ENCODE measurements around the gene PATJ. TPM values are rescaled to one million over a fixed set of nuclear protein-coding genes. Genes with fewer than 3 reads are reported as not detected.

PATJ gene
- total RNA-seq, 2 donors from 2014 or later = 74.3 to 81.7 TPM

- Mint-ChIP-seq H3K4me3 (no peak overlapping the region), H3K27ac (no peak overlapping the region), H3K36me3 (ENCODE audit: low read depth) (peaks cover 35% of the 10 kb centered on the region), H3K27me3 (ENCODE audit: insufficient read depth) (no peaks in the 10 kb centered on the region), H3K9me3 (no peaks in the 10 kb centered on the region), H3K4me1 (peaks cover 6% of the 10 kb centered on the region)
- Histone ChIP-seq H3K4me1 (ENCODE audit: control insufficient read depth, insufficient read depth, low read length) (no peaks in the 10 kb centered on the region), H3K4me3 (ENCODE audit: low read length) (no peak overlapping the region), H3K27me3 (ENCODE audit: control insufficient read depth, insufficient read depth, low read length, poor library complexity, severe bottlenecking) (no peaks in the 10 kb centered on the region), H3K9me3 (ENCODE audit: control insufficient read depth, low read length) (no peaks in the 10 kb centered on the region), H3K36me3 (ENCODE audit: control insufficient read depth, insufficient read depth, low read length) (no peaks in the 10 kb centered on the region), H3K9ac (ENCODE audit: extremely low read depth, low read length, poor library complexity, severe bottlenecking) (no peak overlapping the region), H3K27ac (ENCODE audit: low read depth, low read length) (no peak overlapping the region)
- no peak for DNase-seq
- WGBS, 2 experiments (ENCODE audit: insufficient coverage in 1 of 2, insufficient read length in 1 of 2) = 96 to 100% methylated on average over 1 of the region's 1 CpG
- TF ChIP-seq, protein P1, sequence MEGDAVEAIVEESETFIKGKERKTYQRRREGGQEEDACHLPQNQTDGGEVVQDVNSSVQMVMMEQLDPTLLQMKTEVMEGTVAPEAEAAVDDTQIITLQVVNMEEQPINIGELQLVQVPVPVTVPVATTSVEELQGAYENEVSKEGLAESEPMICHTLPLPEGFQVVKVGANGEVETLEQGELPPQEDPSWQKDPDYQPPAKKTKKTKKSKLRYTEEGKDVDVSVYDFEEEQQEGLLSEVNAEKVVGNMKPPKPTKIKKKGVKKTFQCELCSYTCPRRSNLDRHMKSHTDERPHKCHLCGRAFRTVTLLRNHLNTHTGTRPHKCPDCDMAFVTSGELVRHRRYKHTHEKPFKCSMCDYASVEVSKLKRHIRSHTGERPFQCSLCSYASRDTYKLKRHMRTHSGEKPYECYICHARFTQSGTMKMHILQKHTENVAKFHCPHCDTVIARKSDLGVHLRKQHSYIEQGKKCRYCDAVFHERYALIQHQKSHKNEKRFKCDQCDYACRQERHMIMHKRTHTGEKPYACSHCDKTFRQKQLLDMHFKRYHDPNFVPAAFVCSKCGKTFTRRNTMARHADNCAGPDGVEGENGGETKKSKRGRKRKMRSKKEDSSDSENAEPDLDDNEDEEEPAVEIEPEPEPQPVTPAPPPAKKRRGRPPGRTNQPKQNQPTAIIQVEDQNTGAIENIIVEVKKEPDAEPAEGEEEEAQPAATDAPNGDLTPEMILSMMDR (conservative IDR thresholded peaks at IDR 0.05) = no peak
Measured at GRCh38 chr1:61925591-61926298, 183.5 kb downstream of the PATJ start.

GRCh38 chr1:61926597-61926996 lies 184.3 kb downstream of the PATJ start:
- no peak overlapping the region for H3K27ac ChIP-seq (ENCODE audit: low read depth, low read length)
- H3K4me1 Mint-ChIP-seq = peaks cover 6% of the 10 kb centered on the region
- TF ChIP-seq, protein P1 (conservative IDR thresholded peaks at IDR 0.05) = no peak
- H3K9me3 ChIP-seq (ENCODE audit: control insufficient read depth, low read length) = no peaks in the 10 kb centered on the region
- no peaks in the 10 kb centered on the region for H3K27me3 ChIP-seq (ENCODE audit: control insufficient read depth, insufficient read depth, low read length, poor library complexity, severe bottlenecking)
- H3K9ac ChIP-seq (ENCODE audit: extremely low read depth, low read length, poor library complexity, severe bottlenecking) = no peak overlapping the region
- H3K4me1 ChIP-seq (ENCODE audit: control insufficient read depth, insufficient read depth, low read length) = no peaks in the 10 kb centered on the region
- H3K9me3 Mint-ChIP-seq = no peaks in the 10 kb centered on the region
- no peak overlapping the region for H3K27ac Mint-ChIP-seq
- WGBS, 2 experiments (ENCODE audit: insufficient coverage in 1 of 2, insufficient read length in 1 of 2) = 88% methylated on average over 3 of the region's 3 CpGs; no CpG with 5 or more reads in 1 of the 2 experiments
- H3K36me3 ChIP-seq (ENCODE audit: control insufficient read depth, insufficient read depth, low read length) = no peaks in the 10 kb centered on the region
- peaks cover 31% of the 10 kb centered on the region for H3K36me3 Mint-ChIP-seq (ENCODE audit: low read depth)
- no peak for DNase-seq
- H3K27me3 Mint-ChIP-seq (ENCODE audit: insufficient read depth) = no peaks in the 10 kb centered on the region
- no peak overlapping the region for H3K4me3 Mint-ChIP-seq
- H3K4me3 ChIP-seq (ENCODE audit: low read length) = no peak overlapping the region

DNA sequence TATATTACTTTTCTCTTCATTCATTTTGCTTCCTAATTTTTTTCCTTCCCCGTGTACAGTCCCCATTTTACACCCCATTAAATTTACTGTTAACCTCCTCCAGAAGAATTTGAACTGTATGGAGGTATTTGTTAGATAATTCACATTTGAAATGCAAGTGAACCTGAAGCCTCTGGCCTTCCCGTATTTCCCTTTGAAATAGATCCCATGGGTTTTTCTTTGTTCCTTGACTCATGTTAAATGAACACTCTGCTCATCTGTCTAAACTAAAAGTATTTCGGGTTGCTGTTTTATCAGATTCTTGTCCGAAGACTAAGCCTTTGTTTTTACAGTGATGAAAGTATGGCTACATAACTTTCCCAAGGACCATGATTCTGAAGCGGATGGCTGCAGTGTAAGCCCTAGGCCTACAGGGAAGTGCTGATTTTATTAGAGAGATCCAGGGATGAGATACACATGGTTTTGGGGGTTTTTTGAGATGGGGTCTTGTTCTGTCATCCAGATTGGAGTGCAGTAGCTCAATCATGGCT lies 187.9 kb downstream of the PATJ start:
- 90 to 92% methylated on average over 2 to 5 of the region's 5 CpGs for WGBS, 2 experiments (ENCODE audit: insufficient coverage in 1 of 2, insufficient read length in 1 of 2)
- no peaks in the 10 kb centered on the region for H3K9me3 ChIP-seq (ENCODE audit: control insufficient read depth, low read length)
- Mint-ChIP-seq H3K9me3 (no peaks in the 10 kb centered on the region), H3K4me3 (no peak overlapping the region), H3K27me3 (ENCODE audit: insufficient read depth) (no peaks in the 10 kb centered on the region), H3K27ac (peak overlapping the region; percentile 67), H3K36me3 (ENCODE audit: low read depth) (peaks cover 35% of the 10 kb centered on the region), H3K4me1 (peaks cover 6% of the 10 kb centered on the region)
- no peak overlapping the region for H3K9ac ChIP-seq (ENCODE audit: extremely low read depth, low read length, poor library complexity, severe bottlenecking)
- H3K4me1 ChIP-seq (ENCODE audit: control insufficient read depth, insufficient read depth, low read length) = no peaks in the 10 kb centered on the region
- H3K36me3 ChIP-seq (ENCODE audit: control insufficient read depth, insufficient read depth, low read length) = no peaks in the 10 kb centered on the region
- no peak for DNase-seq
- TF ChIP-seq, protein P1 (conservative IDR thresholded peaks at IDR 0.05) = no peak
- no peaks in the 10 kb centered on the region for H3K27me3 ChIP-seq (ENCODE audit: control insufficient read depth, insufficient read depth, low read length, poor library complexity, severe bottlenecking)
- no peak overlapping the region for H3K4me3 ChIP-seq (ENCODE audit: low read length)
- no peak overlapping the region for H3K27ac ChIP-seq (ENCODE audit: low read depth, low read length)

Data from endodermal cell (in vitro differentiated cells).